Left renal cortex interstitium (tissue), 4 donors: ENCODE measurements around the gene CREB3L1. TPM values are rescaled to one million over a fixed set of nuclear protein-coding genes. Genes with fewer than 3 reads are reported as not detected.

Source experiments
- DNase-seq, 4 donors: peaks; one replicate each; pipeline ENCODE4 v3.0.0-alpha.2; 2013; ENCODE audit warnings: low read depth in 4 of 4, low spot score in 2 of 4, missing footprints in 1 of 4
- polyA plus RNA-seq, 4 donors: library from polyadenylated mRNA; unstranded; fragments of 120-200 nt; gene quantifications; one replicate each; pipeline ENCODE4 v1.2.1, GENCODE V29; 2013; ENCODE audit not compliant: insufficient read length in 4 of 4

Gene CREB3L1
- polyA plus RNA-seq, 4 donors = 14.5 to 18.1 (median 15.7) TPM

DNA sequence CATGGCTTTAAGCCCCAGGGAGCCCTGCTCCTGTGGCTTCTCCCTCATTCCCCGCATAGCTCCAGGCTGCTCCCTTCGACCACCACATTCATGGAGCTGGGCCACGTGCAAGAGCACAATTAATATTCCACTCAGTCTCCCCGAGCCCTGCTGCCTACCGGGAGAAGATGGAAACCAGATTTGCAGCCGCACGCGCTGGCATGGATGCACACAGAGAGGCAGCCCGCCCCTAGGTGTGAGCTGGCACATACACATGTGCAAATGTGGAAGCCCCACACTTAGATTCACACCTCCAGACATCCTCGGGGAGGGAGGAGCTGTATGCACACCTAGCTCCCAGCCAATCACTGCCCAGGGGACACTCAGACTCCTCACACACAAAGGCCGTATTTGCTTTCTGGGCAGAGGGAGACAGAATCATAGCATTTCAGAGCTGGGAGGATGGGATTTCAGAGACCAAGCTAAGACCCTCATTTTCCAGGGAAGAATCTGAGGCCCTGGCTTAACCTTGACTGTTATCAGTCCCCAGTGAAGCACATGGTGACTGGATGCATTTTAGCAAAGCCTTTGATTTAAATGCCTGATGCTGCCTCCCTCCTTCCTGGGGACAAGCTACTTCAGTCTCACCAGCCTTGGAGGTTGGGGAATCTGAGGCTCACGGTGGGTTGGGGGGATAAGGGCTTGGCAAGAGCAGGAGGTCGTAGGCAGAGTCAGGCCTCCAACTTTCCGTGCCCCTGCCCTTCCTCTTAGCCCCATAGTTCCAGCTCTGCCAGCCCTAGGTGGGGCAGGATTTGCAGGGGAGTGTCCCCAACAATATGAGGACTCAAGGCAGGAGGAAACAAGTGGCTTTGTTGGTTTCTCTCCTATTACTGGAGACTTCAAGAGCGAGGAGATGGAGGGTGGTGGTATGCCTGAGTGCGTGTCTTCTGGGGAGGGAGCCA is 5.3 kb upstream of the CREB3L1 start:
- no peak for DNase-seq

DNA sequence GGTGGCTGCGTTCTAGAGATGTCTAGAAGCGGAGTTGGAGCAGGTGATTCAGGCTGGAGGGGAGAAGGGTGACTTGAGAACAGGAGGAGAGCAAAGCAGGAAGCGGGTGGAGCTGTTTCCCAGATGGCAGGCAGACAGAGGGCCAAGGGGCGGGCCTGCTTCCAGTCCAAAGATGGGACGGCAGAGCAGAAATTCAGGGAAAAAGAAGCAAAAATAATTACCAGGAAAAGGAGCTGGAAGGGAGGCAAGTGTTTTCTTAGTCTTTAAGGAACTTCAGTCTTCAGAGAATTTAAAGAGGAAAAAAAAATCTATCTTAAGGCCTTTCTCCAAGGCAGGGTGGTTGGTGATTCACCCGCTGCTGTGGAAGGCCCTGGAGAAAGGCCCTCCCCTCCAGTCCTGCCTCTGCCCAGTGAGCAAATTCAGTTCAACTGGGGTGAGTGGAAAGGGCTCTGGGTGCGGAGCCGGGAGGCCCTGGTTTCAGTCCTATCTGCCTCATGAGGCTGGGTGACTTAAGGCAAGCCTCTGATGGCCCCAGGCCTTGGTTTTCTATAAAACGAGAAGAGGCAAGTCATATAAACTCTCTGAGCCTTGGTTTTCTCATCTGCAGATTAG is 4.5 kb upstream of the CREB3L1 start:
- DNase-seq = no peak

DNA sequence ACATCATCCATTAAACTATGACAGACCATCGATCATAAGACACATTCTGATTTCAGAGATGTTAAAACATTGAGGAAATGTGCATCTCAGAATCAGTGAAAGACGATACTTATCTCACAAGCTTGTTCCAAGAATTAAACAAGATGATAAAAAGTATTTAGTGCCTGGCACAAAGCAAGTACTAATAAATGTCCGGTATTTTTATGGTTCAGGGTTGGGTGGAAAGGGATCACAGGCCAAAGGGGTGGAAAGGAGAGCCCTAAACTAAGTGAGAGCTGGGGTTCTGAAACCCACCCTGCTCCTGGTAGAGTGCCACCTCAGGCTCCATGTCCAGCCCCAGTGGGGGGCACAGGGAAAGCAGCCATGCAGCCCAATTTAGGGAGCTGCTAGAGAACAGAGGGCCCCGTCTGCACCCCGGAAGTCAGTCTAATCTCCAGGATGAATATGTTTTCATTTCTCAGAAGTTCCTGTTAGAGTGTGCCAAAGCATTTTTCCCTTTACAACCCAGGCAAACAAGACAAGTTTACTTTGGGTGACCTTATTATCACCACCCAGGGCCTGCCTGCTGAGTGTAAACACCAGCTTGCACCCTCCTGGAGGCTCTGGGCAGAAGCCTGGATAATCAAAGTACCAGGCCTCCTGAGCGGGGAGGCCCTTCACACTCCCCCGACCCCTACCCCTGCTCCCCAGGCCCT is 3.8 kb upstream of the CREB3L1 start:
- no peak for DNase-seq

DNA sequence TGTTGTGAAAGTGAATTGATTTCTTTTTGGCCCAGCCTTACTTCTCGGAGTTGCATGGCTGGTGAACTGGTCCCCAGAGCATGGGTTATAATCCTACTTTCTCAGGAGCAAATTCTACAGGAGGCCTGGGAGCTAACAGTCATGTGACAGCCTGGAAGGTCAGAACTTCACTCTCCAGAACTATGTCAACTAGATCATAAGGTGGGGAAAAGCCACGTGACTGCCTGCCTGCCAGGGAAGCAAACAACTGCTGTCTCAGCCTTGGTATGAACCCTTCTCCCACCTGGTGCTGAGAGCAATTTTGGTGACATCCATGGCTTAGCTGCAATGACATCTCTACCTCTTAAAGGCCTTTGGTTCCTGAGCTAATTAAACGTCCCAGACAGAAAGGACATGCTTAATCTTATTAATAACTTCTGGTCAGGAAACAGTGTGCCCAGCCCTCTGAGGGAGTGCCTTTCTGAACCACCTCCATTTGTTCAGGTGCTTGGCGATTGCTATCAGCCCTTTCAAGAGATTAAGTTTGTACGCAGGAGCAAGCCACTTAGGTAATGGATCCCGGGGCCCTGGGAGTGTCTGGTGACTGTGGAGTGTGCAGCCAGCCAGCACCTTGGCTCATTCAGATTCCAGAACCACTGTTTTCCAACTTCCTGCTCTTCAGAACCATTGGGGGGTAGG is 1.4 kb upstream of the CREB3L1 start:
- no peak for DNase-seq

DNA sequence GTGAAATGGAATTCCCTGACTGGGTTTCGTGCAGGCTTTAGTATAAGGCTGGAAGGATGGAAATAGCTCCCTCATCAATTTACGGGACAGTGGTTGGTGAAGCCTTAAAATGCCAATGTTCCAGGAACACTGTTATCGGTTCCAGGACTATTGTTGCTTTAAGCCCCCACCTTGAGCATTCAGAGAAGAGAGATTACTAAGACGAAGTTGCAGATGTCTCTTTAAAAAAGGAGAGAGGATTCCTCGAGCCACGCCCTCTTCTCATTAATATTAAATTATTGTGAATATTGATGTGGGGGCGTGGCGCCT is 195 bp upstream of the CREB3L1 start:
- DNase-seq = no peak

DNA sequence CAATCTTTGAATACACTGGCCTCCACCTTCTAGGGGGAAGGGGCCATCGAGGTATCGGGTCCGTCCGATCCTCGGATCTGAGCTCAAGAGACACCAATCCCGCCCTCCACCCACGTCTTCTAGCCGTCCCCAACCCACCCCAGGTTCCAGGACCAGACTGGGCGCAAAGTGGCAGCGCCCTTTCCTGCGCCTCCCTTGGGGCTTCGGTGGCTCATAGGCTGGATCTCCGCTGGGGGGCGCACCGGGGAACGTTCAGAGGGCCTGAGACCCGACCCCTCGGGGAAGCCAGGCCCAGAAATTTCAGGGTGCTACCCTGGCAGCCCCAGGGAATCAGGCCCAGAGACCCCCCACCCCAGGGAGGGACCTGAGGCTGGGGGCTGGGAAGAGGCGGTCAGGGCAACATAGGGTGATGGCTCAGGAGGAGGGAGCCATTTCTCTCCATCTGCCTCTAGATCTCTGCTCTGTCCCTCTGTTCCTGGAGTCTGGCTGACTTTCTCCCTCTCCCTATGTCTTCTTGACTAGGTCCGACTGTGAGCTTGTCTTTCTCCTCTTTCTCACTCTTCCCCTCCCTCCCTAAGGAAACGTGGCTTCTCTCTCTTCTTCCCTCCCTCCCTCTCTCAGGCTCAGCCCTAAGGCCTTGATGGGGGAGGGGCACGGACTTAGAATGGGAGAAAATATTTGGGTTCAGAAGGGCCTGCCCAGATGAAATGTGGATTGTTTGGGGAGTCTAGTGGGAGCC is 1.1 kb downstream of the CREB3L1 start:
- no peak for DNase-seq

DNA sequence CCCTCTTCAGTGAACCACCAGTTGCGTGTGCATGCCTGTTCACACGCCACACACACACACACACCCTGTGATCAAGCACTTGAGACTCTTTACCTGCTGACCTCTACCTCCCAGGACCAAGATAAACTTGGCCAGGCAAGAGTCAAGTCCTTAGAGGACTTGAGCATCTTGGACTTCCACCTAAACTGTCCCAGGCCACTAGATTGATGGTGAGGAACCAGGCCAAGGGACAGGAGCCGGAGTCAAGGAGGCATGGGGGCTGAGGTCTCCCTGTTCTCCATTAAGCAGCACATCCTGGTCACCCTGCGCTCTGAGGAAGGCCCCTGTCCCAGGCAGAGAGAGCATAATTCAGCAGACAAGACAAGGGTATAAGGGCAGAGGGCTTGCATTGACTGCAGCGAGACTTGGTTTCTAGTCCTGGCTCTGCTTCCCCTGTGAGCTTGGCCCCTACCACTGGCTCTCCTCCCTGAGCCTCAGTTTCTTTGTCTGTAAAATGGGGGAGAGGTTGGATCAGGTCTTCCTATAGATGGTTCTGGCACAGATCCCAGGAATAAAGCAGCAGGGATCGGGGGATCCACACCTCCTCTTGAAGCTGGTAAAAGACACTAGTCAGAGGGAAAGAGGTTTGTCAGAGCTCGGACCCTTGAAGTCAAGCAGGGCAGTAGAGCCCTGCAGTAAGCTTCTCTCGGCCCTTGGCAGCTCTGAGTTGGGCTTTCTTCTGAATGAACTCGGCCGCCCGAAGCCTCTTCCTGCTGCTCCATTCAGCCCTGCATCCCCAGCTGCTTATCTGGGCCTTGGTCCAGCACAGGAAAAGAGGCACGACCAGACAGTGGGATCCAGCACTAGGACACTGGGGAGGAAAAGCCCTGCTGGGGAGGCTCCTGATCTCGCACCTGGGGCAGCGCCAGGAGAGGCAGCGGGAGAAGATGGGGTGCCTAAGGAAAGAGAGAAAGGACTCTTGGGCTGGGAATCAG is 2.0 kb downstream of the CREB3L1 start:
- DNase-seq = no peak

DNA sequence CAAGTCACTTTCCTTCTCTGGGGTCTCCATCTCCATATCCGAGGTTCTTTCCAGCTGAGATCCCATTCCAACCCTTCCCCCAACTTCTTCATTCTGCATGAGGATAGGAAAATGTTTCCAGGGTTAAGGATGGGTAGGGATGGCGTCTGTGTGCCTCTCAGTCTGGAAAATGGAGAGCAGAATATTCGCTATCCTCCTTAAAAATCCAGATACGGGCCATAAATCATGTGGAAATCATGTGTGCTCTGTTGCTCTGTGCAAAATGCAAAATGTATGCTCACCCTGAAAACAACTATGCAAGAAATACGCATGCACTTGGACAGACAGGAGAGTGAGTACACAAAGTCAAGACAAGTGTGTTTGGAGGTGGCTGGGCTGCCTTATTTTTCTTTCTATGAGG is 3.2 kb downstream of the CREB3L1 start:
- DNase-seq = no peak

DNA sequence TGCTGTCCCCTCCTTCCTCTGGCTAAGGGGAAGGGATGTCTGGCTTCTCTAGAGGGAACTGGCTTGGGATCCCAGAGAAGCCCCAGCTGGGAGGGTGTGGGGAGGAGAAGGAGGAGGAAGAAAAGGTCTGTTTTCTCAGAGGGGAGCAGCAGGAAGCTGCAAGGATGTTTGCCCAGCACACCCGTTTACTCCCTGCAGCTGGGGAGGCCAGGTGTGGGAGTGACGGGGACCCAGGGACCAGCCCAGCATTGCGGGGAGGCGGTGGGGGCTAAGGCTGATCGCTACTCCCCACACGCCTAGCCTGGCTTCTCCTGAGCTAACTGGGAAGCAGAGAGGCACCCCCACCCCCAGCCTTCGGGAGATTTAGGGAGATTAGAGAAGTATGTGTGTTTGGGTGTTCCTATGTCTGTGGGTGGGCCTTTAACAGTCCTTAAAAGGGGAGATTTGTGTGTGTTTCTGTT is 3.9 kb downstream of the CREB3L1 start:
- no peak for DNase-seq

DNA sequence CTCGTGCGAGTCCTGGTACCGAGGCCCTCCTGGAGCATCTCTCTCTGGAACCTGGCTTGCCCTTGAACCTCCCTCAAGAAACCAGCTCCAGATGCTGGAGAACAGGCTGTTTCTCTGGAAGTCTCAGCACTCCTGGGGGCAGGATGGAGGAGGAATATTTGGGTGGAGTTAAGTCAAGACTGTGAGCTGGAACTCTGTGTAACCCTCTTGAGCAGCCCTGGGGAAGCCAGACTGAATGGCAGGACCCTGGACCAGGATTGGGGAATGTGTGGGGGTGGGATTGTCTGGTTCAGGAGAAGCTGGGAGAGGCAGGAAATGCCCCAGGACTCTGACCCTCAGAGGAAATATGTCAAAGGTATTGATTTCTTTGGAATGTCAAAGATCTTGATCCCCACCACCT is 7.7 kb downstream of the CREB3L1 start:
- DNase-seq = no peak

DNA sequence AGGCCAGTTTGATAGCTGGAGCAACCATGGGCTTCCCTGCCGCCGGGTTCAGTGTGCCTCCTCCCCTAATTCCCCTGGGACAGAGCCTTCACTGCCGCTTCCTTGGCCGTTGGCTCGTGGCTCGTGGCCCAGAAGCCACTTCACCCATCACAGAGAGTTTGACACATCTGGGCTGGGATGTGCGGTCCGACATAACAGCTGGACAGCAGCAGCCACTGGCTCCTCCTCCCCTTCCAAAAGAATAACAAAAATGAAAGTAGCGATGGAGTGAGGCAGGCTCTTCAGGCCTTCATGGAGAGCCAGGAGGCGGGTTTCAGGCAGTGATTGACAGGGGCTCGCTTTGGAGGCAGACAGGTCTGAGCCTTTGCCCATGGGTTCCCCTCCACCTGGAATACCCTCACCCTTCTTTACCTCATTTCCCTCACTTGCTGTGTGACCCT is 8.2 kb downstream of the CREB3L1 start:
- no peak for DNase-seq

DNA sequence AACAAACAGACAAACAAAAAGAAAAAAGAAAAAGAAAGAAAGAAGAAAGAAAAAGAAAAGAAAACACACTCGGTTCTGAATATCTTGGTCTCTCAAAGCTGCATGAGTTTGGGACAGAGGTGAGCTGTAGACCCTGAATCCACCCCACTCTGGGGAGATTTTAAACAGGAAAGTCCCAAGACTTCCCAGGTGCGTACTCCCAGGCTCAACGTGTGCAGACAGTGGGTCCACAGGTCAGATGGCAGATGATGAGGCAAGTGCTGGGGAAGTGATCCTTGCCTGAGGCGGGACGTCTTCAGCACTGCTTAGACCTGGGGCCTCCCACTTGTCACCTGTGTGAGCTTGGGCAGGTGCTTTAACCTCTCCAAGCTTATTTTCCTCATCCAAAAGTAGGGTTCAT is 9.3 kb downstream of the CREB3L1 start:
- DNase-seq = no peak

DNA sequence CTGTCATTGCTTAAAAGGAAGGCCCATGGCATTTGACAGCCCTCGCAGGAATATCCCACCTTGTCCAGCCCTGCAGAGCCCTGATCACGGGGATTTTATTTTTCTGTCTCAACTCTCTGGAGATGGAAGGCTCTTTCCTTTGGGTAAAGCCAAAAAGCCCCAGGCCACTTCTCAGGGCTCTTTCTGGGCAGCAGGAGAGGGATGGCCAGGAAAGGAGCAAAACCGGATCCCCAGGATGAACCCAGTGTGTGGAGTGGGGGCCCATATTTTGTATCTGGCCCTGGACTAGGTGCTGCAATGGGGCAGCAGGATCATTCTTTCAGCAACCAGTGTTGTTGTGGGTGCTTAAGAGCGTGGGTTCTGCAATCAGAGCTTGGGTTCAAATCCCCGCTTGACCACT is 11.0 kb downstream of the CREB3L1 start:
- no peak for DNase-seq

DNA sequence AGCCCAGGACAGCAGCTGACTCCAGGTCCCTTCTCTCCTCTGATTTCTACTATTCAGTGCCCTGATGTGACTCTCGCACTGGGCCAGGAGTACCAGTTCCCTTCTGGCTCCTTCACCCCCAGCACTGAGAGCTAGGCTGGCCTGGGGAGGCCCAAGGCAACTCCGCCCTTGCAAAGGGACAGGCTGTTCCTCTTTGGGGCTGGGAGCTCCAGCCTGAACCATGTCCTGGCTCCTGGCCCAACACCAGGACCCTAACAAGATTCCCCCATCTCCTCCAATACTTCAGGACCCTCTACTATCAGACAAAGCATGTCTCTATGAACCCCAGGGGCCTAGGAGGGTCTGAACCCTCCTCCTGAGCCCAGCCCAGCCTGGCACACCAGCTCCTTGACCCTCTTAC is 12.5 kb downstream of the CREB3L1 start:
- no peak for DNase-seq

DNA sequence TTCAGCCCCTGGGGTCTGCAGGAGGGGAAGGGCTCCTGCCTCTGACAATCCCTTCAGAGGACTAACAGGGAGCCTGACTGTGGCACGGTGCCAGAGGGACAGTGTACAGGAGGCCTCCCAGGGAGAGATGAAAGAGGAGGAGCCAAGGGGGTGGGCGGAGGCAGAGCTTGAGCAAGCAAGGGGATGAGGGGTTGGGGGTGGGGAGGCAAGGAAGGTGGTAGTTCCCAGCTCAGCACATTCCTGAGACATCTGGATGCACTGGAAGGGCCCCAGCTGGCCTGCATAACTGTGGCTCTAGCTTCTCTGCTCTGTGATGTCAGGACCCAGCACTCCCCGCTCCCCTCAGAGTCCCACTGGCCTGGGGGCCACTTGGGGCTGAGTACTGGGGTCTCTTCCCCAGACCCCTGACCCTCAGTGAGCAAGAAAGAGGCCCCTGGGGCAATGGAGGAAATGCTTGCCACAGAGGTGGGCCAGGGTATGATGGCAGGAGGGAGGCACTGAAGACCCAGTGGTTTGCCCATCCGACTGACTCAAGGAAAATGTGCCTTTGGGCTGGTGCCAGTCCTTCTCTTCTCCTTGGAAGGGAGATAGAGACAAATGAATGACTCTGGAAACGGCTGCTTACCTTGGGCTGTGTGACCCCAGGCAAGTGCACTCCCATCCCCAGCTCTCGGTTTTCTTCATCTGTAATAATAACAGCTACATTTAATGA is 13.3 kb downstream of the CREB3L1 start:
- DNase-seq = peak in 1 of 4 donors; percentile 86

DNA sequence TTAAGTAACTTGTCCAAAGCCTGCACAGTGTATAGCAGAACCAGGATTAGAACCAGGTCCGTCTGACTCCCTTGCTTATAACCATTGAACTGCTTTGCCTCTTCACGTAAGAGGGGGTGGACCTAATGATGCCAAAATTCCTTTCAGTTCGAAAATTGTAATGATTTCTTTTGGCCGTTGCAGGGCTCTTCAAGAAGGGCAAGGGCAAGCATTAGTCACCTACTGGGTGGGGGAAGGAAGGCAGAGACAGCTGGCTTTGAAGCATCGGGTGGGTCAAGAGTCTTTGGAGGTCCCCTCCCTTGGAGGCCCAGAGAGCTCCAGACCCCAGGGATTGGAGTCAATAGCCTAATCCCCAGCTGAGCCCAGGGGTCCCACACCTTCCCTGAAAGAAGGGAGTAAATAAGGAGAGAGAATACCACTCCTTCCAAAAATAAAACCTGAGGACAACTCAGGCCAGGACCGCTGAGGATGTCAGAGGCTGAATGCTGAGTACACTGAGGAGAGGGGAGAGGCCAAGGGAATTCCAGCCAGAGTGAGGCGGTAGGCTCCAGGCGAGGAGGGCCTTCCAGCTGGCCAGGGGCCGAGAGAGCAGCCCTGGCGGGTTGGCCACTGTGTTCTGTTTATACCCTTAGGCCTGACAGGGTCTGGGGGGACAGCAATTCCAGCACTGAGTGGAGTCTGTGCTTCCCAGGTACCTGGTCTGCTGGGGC is 14.1 kb downstream of the CREB3L1 start:
- no peak for DNase-seq

DNA sequence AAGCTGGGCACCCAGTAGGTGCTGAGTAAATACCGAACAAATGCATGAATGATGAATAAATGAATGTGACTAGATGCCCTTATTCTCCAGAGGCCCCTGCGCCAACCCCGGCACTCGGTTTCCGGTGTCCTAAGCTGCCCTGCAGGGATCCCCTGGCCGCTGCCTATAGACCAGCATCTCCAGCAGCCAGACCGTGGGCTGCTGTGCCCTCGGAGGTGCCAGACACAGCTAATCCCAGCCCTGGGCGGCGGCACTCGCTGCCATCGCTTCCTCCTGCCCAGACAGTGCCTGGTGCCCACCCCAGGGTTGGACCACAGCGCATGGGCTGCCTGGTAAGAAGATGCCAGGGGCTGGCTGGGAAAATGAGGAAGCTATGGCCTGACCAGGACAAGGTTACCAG is 15.6 kb downstream of the CREB3L1 start:
- DNase-seq = no peak

DNA sequence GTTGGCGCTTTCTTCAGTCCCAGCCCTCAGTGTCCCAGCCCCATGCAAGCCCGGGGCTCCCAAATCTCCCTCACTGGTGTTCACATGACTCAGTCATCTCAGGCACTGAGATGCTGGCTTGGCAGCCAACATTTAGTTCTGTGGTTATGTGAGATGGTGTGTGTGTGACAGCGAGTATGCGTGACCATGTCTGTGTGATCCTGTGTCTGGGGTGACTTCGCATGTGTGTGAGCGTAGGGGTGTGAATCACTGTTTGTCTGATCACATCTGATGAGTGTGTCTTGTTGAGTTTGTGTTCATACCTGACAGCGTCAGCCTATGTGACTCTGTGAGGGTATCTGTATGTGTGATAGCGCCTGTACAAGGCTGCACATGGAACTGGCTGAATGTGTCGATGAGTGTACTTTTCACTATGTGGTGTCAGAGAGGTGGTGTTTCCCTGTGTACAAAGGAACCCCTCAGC is 16.2 kb downstream of the CREB3L1 start:
- no peak for DNase-seq
